Measurements from ENCODE around the gene CLDN18. TPM values are rescaled to one million over a fixed set of nuclear protein-coding genes. Genes with fewer than 3 reads are reported as not detected.

The CLDN18 gene
- total RNA-seq, 1 donor from 2014 or later, result not detected

- no peak for TF ChIP-seq CTCF (IDR thresholded peaks at IDR 0.05)
- H3K27me3 Mint-ChIP-seq (ENCODE audit: unreplicated experiment), result no peaks in the 10 kb centered on the region
- H3K36me3 Mint-ChIP-seq (ENCODE audit: unreplicated experiment), result peaks cover 3% of the 10 kb centered on the region
- DNase-seq (ENCODE audit: extremely low spot score, unreplicated experiment), result no peak
- H3K4me3 Mint-ChIP-seq (ENCODE audit: unreplicated experiment), result no peak overlapping the region
- H3K9me3 Mint-ChIP-seq (ENCODE audit: unreplicated experiment), result peaks cover 5% of the 10 kb centered on the region
- H3K27ac Mint-ChIP-seq (ENCODE audit: unreplicated experiment), result no peak overlapping the region
- H3K4me1 Mint-ChIP-seq (ENCODE audit: unreplicated experiment), result peaks cover 6% of the 10 kb centered on the region
These were observed 39.4 kb downstream of the CLDN18 start for GRCh38 chr3:138049157-138049919.

GRCh38 chr3:138051947-138052802 is 42.2 kb downstream of the CLDN18 start:
- TF ChIP-seq CTCF (IDR thresholded peaks at IDR 0.05), result peak; percentile 78
- Mint-ChIP-seq H3K36me3 (ENCODE audit: unreplicated experiment) (no peaks in the 10 kb centered on the region), H3K27ac (ENCODE audit: unreplicated experiment) (no peak overlapping the region), H3K4me3 (ENCODE audit: unreplicated experiment) (no peak overlapping the region), H3K4me1 (ENCODE audit: unreplicated experiment) (no peaks in the 10 kb centered on the region), H3K9me3 (ENCODE audit: unreplicated experiment) (no peaks in the 10 kb centered on the region), H3K27me3 (ENCODE audit: unreplicated experiment) (no peaks in the 10 kb centered on the region)
- no peak for DNase-seq (ENCODE audit: extremely low spot score, unreplicated experiment)

- no peak overlapping the region for H3K27ac Mint-ChIP-seq (ENCODE audit: unreplicated experiment)
- no peak overlapping the region for H3K4me3 Mint-ChIP-seq (ENCODE audit: unreplicated experiment)
- no peaks in the 10 kb centered on the region for H3K36me3 Mint-ChIP-seq (ENCODE audit: unreplicated experiment)
- no peaks in the 10 kb centered on the region for H3K9me3 Mint-ChIP-seq (ENCODE audit: unreplicated experiment)
- no peaks in the 10 kb centered on the region for H3K4me1 Mint-ChIP-seq (ENCODE audit: unreplicated experiment)
- DNase-seq (ENCODE audit: extremely low spot score, unreplicated experiment), result no peak
- H3K27me3 Mint-ChIP-seq (ENCODE audit: unreplicated experiment), result no peaks in the 10 kb centered on the region
- no peak for TF ChIP-seq CTCF (IDR thresholded peaks at IDR 0.05)
These were observed 44.1 kb downstream of the CLDN18 start for GRCh38 chr3:138054057-138054456.

GRCh38 chr3:138057384-138057783 is 47.4 kb downstream of the CLDN18 start:
- peaks cover 3% of the 10 kb centered on the region for H3K36me3 Mint-ChIP-seq (ENCODE audit: unreplicated experiment)
- DNase-seq (ENCODE audit: extremely low spot score, unreplicated experiment), result no peak
- H3K27ac Mint-ChIP-seq (ENCODE audit: unreplicated experiment), result no peak overlapping the region
- no peaks in the 10 kb centered on the region for H3K4me1 Mint-ChIP-seq (ENCODE audit: unreplicated experiment)
- TF ChIP-seq CTCF (IDR thresholded peaks at IDR 0.05), result no peak
- no peaks in the 10 kb centered on the region for H3K9me3 Mint-ChIP-seq (ENCODE audit: unreplicated experiment)
- no peaks in the 10 kb centered on the region for H3K27me3 Mint-ChIP-seq (ENCODE audit: unreplicated experiment)
- no peak overlapping the region for H3K4me3 Mint-ChIP-seq (ENCODE audit: unreplicated experiment)

- Mint-ChIP-seq H3K36me3 (ENCODE audit: unreplicated experiment) (peaks cover 14% of the 10 kb centered on the region), H3K4me1 (ENCODE audit: unreplicated experiment) (no peaks in the 10 kb centered on the region), H3K27ac (ENCODE audit: unreplicated experiment) (no peak overlapping the region), H3K4me3 (ENCODE audit: unreplicated experiment) (no peak overlapping the region), H3K27me3 (ENCODE audit: unreplicated experiment) (no peaks in the 10 kb centered on the region), H3K9me3 (ENCODE audit: unreplicated experiment) (no peaks in the 10 kb centered on the region)
- TF ChIP-seq CTCF (IDR thresholded peaks at IDR 0.05), result no peak
- no peak for DNase-seq (ENCODE audit: extremely low spot score, unreplicated experiment)
These were observed 49.3 kb downstream of the CLDN18 start for GRCh38 chr3:138059261-138059660.
